Hepatocyte (in vitro differentiated cells): Measurements from ENCODE around the gene TCERG1. TPM values are rescaled to one million over a fixed set of nuclear protein-coding genes. Genes with fewer than 3 reads are reported as not detected.
A peak's percentile ranks its signal among the peaks of the same experiment; 100 is the strongest.

Experiments used
- DNase-seq: peaks from one replicate; pipeline ENCODE4 v3.0.0-alpha.2; 2016; ENCODE audit warnings: low spot score
- H2AFZ ChIP-seq: fragments of 200-600 bp; sonication (generic); 2 replicates; pipeline ENCODE4 v1.6.0; 2016; ENCODE audit warnings: antibody characterized with exemption, mild to moderate bottlenecking
- H3K27ac ChIP-seq: fragments of 200-600 bp; sonication (generic); 2 replicates; pipeline ENCODE4 v1.5.1; 2016; ENCODE audit warnings: mild to moderate bottlenecking
- H3K27me3 ChIP-seq: fragments of 200-600 bp; sonication (generic); 2 replicates; pipeline ENCODE4 v1.6.1; 2016
- H3K36me3 ChIP-seq: fragments of 200-600 bp; sonication (generic); replicated peaks from 2 replicates; pipeline ENCODE4 v1.5.1; 2016; ENCODE audit warnings: low read depth; ENCODE audit not compliant: insufficient read depth
- H3K4me1 ChIP-seq: fragments of 200-600 bp; sonication (generic); 2 replicates; pipeline ENCODE4 v1.5.1; 2016; ENCODE audit warnings: mild to moderate bottlenecking, moderate library complexity; ENCODE audit not compliant: insufficient read depth
- H3K4me2 ChIP-seq: fragments of 200-600 bp; sonication (generic); 2 replicates; pipeline ENCODE4 v1.6.0; 2016
- H3K4me3 ChIP-seq: fragments of 200-600 bp; sonication (generic); 2 replicates; pipeline ENCODE4 v1.5.1; 2016; ENCODE audit warnings: mild to moderate bottlenecking
- H3K79me2 ChIP-seq: fragments of 200-600 bp; sonication (generic); 2 replicates; pipeline ENCODE4 v1.6.0; 2017; ENCODE audit warnings: mild to moderate bottlenecking
- H3K9me2 ChIP-seq: fragments of 200-600 bp; sonication (generic); replicated peaks from 2 replicates; pipeline ENCODE4 v1.6.0; 2017; ENCODE audit warnings: mild to moderate bottlenecking; ENCODE audit not compliant: insufficient read depth
- H3K9me3 ChIP-seq: fragments of 200-600 bp; sonication (generic); 2 replicates; pipeline ENCODE4 v1.5.1; 2016; ENCODE audit warnings: low read depth, mild to moderate bottlenecking
- H4K20me1 ChIP-seq: fragments of 200-600 bp; sonication (generic); 2 replicates; pipeline ENCODE4 v1.6.0; 2016; ENCODE audit warnings: mild to moderate bottlenecking; ENCODE audit not compliant: insufficient read depth, poor library complexity, severe bottlenecking
- EZH2 ChIP-seq: fragments of 200-600 bp; sonication (generic); IDR thresholded peaks from 2 replicates; pipeline ENCODE4 v1.6.1; 2016; ENCODE audit warnings: antibody characterized with exemption, mild to moderate bottlenecking, borderline replicate concordance
- EZH2phosphoT487 ChIP-seq: fragments of 200-600 bp; sonication (generic); IDR thresholded peaks from one replicate; pipeline ENCODE4 v1.6.1; 2018; ENCODE audit warnings: antibody characterized with exemption, mild to moderate bottlenecking, low read depth, moderate library complexity; ENCODE audit not compliant: unreplicated experiment, severe bottlenecking
- WGBS: methylation state at CpG from one replicate; pipeline ENCODE4 v1.1.6; 2016; ENCODE audit warnings: low lambda C conversion rate; ENCODE audit errors: missing lambda C conversion rate; 5-methylcytosine and 5-hydroxymethylcytosine counted together
- polyA plus RNA-seq: library from polyadenylated mRNA; unstranded; fragments of >200 nt; fragmentation: Nextera tagmentation; extraction: Ambion mirVana; gene quantifications from 2 replicates; pipeline ENCODE4 v1.2.1, GENCODE V29; 2016
- total RNA-seq: library from RNA; depleted of rRNA; stranded (reverse); fragments of >200 nt; gene quantifications from 2 replicates; pipeline ENCODE4 v1.2.3, GENCODE V29; 2014
- TF ChIP-seq, protein P1 (sequence below): fragments of 200-600 bp; sonication (generic); IDR thresholded peaks from 2 replicates; pipeline ENCODE4 v1.5.1; 2016; ENCODE audit warnings: antibody characterized with exemption, mild to moderate bottlenecking; ENCODE audit not compliant: poor library complexity

TCERG1 gene
- total and polyA plus RNA-seq, 2 experiments from 2014 or later, result 49.3 to 68.1 TPM

DNA sequence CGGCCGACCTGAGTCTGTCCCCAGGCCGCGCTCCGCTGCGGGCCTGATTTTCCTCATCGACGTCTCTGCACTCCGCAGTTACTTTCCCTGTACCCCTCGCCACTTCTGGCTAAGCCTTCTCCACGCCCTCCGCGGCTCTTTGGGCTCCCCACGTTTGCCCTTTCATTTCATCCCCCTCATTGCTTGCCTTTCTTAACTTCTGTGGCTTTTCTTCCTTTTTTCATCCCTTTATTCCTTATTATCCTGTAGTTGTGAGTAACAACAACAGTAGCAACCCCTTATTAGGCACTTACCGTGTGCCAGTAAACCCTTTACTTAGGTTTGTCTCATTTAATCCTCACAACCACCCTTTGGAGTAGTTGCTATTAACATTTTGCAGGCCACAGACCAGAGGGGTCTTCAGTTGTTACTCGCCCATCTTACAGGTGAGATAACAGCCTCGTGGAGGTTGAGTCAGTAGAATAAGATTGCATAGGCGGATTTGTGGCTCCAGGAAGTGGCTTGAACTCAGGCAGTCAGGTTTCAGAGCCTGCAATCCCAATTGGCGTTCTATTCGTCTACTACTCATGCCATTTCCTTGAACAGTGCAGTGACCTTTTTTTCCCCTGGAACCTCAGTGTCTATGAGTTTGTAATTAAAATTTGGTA is 724 bp downstream of the TCERG1 start:
- peak overlapping the region; percentile 87 for H3K4me2 ChIP-seq
- H4K20me1 ChIP-seq, result peaks cover 39% of the 10 kb centered on the region
- H2AFZ ChIP-seq, result peak overlapping the region; percentile 61
- 1% methylated on average over 20 of the region's 20 CpGs for WGBS
- peaks cover 56% of the 10 kb centered on the region for H3K79me2 ChIP-seq
- no peaks in the 10 kb centered on the region for H3K9me3 ChIP-seq
- H3K27me3 ChIP-seq, result no peaks in the 10 kb centered on the region
- no peak for TF ChIP-seq EZH2phosphoT487
- peaks cover 10% of the 10 kb centered on the region for H3K4me1 ChIP-seq
- H3K27ac ChIP-seq, result peak overlapping the region; percentile 98
- H3K9me2 ChIP-seq, result no peaks in the 10 kb centered on the region
- peak; percentile 37 for DNase-seq
- H3K4me3 ChIP-seq, result peak overlapping the region; percentile 59
- no peaks in the 10 kb centered on the region for H3K36me3 ChIP-seq

DNA sequence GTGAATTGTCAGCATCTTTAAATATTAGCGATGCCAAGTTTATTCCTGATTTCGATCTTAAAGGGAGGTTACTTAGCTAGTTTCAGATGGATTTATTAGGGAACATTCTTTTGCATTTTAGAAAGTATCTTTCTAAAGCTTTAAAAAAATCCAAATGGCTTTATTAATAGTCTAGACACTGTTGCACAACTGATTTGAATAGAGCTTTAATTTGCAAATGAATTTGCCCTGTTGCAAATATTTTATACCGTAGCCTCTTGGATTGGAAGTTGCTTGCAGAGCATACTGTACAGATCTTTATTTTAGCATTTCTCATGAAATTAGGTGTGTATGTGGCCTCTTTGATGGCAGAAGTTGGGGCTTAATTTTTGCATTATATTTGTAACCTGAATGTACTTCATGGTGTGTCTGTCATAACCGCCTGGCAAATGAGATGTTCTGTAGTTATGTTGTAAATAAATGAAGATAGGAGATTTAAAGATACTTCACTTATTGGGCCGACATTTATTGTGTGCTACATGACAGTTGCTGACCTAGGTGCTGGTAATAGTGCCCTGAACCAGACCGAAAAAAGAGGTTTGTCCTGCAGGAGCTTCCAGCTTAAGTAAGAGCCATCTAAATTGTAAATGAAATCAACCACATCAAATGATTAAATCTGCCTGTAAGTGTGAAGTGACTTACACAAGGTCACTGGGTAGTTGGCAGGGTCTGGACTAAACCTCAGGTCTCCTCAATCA is 1.8 kb downstream of the TCERG1 start:
- Histone ChIP-seq H3K79me2 (peaks cover 67% of the 10 kb centered on the region), H3K9me2 (no peaks in the 10 kb centered on the region), H3K27me3 (no peaks in the 10 kb centered on the region), H3K27ac (peak overlapping the region; percentile 98), H3K4me1 (peaks cover 10% of the 10 kb centered on the region), H4K20me1 (peaks cover 45% of the 10 kb centered on the region), H3K4me2 (peak overlapping the region; percentile 87), H3K9me3 (no peaks in the 10 kb centered on the region), H3K4me3 (peak overlapping the region; percentile 59), H3K36me3 (no peaks in the 10 kb centered on the region), H2AFZ (no peak overlapping the region)
- no peak for TF ChIP-seq EZH2phosphoT487
- TF ChIP-seq EZH2, result no peak
- TF ChIP-seq, protein P1, sequence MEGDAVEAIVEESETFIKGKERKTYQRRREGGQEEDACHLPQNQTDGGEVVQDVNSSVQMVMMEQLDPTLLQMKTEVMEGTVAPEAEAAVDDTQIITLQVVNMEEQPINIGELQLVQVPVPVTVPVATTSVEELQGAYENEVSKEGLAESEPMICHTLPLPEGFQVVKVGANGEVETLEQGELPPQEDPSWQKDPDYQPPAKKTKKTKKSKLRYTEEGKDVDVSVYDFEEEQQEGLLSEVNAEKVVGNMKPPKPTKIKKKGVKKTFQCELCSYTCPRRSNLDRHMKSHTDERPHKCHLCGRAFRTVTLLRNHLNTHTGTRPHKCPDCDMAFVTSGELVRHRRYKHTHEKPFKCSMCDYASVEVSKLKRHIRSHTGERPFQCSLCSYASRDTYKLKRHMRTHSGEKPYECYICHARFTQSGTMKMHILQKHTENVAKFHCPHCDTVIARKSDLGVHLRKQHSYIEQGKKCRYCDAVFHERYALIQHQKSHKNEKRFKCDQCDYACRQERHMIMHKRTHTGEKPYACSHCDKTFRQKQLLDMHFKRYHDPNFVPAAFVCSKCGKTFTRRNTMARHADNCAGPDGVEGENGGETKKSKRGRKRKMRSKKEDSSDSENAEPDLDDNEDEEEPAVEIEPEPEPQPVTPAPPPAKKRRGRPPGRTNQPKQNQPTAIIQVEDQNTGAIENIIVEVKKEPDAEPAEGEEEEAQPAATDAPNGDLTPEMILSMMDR, result no peak
- DNase-seq, result no peak
- 68% methylated on average over 6 of the region's 6 CpGs for WGBS

DNA sequence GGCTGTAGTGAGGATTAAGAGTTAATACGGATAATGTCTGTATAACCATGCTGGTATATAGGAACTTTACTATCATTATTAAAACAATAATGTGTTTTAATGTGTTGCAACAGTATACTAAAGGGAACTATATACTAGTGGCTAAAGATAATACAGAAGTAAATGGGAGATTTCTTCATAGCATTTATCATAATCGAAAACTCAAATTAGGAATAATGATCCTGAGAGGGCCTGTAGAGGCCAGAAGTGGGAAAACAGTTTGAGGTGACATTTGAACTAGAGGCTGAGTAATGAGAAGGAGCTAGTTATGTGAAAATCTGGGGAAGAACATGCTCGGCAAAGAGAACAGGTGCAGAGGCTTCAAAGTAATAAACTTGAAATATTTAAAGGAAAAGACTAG is 2.9 kb downstream of the TCERG1 start:
- Histone ChIP-seq H3K4me2 (peak overlapping the region; percentile 87), H3K9me3 (no peaks in the 10 kb centered on the region), H3K4me1 (peaks cover 10% of the 10 kb centered on the region), H3K4me3 (no peak overlapping the region), H3K9me2 (no peaks in the 10 kb centered on the region), H2AFZ (no peak overlapping the region), H3K36me3 (no peaks in the 10 kb centered on the region), H3K79me2 (peaks cover 77% of the 10 kb centered on the region), H3K27me3 (no peaks in the 10 kb centered on the region), H3K27ac (no peak overlapping the region), H4K20me1 (peaks cover 53% of the 10 kb centered on the region)
- WGBS, result 91% methylated on average over 3 of the region's 3 CpGs
- DNase-seq, result no peak
- TF ChIP-seq, protein P1, result no peak
- no peak for TF ChIP-seq EZH2
- TF ChIP-seq EZH2phosphoT487, result no peak

DNA sequence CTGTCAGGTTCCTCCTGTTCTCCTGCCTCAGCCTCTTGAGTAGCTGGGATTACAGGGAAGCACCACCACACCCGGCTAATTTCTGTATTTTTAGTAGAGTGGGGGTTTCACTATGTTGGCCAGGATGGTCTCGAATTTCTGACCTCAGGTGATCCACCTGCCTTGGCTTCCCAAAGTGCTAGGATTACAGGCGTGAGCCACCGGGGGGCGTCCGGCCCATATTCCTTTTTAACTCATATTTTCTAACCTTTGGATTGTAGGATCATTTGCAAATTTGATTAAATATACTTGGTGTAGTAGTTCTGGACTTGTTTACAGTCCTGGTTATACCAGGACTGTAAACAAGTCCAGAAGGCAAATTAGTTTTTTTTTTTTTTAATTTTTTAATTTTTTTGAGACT is 4.3 kb downstream of the TCERG1 start:
- Histone ChIP-seq H2AFZ (no peak overlapping the region), H4K20me1 (peaks cover 65% of the 10 kb centered on the region), H3K27me3 (no peaks in the 10 kb centered on the region), H3K4me2 (peak overlapping the region; percentile 87), H3K4me1 (peaks cover 10% of the 10 kb centered on the region), H3K79me2 (peaks cover 91% of the 10 kb centered on the region), H3K27ac (peak overlapping the region; percentile 34), H3K9me2 (no peaks in the 10 kb centered on the region), H3K36me3 (no peaks in the 10 kb centered on the region), H3K9me3 (no peaks in the 10 kb centered on the region), H3K4me3 (no peak overlapping the region)
- no peak for DNase-seq
- TF ChIP-seq, protein P1, result no peak
- TF ChIP-seq EZH2phosphoT487 (no peak), EZH2 (no peak)
- WGBS, result 80% methylated on average over 6 of the region's 6 CpGs
